Measurements from ENCODE around the gene PELI1.

DNA sequence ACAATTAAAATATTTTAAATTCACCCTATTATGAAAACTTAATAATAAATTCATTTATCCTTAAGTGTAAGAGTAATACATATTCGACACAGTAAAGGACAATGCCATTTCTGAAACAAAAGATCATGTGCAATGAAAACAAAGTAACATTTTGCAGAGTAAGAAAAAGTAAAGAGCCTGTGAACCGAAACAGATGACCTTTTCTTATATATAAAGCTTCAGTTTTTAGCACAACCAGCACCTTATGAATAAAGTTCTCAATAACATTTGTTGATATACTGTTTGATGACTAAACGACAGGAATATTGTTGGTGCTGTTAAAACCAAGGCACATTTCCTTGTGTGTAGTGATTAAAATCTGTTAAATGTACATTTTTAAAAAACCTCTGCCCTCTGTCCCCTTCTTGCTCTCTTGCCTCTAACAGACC lies 1.5 kb downstream of the PELI1 start:
- TF ChIP-seq SMAD3 (CRISPR knock-in tag; IDR thresholded peaks at IDR 0.05; ENCODE audit: borderline replicate concordance) (no peak), ZNF121 (CRISPR knock-in tag; IDR thresholded peaks at IDR 0.05) (no peak)
- TF ChIP-seq, protein P1, sequence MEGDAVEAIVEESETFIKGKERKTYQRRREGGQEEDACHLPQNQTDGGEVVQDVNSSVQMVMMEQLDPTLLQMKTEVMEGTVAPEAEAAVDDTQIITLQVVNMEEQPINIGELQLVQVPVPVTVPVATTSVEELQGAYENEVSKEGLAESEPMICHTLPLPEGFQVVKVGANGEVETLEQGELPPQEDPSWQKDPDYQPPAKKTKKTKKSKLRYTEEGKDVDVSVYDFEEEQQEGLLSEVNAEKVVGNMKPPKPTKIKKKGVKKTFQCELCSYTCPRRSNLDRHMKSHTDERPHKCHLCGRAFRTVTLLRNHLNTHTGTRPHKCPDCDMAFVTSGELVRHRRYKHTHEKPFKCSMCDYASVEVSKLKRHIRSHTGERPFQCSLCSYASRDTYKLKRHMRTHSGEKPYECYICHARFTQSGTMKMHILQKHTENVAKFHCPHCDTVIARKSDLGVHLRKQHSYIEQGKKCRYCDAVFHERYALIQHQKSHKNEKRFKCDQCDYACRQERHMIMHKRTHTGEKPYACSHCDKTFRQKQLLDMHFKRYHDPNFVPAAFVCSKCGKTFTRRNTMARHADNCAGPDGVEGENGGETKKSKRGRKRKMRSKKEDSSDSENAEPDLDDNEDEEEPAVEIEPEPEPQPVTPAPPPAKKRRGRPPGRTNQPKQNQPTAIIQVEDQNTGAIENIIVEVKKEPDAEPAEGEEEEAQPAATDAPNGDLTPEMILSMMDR (IDR thresholded peaks at IDR 0.05): no peak

Data from WTC11 (cell line).